Neural cell (in vitro differentiated cells): ENCODE measurements around the gene OAT.

Experiments
- POLR2AphosphoS5 ChIP-seq: IDR thresholded peaks from 2 replicates; pipeline ENCODE4 v1.6.1; 2012
- TAF1 ChIP-seq: IDR thresholded peaks from 2 replicates; pipeline ENCODE4 v1.6.1; 2012; ENCODE audit warnings: low read depth
- TF ChIP-seq, protein P1 (sequence below): fragments of 450-650 bp; IDR thresholded peaks from 2 replicates; pipeline ENCODE4 v1.5.1; 2014; ENCODE audit warnings: antibody characterized with exemption, mild to moderate bottlenecking, moderate library complexity; ENCODE audit not compliant: poor library complexity, severe bottlenecking
- TF ChIP-seq, protein P2 (sequence below): IDR thresholded peaks from 2 replicates; pipeline ENCODE4 v1.6.1; 2012; ENCODE audit warnings: borderline replicate concordance

DNA sequence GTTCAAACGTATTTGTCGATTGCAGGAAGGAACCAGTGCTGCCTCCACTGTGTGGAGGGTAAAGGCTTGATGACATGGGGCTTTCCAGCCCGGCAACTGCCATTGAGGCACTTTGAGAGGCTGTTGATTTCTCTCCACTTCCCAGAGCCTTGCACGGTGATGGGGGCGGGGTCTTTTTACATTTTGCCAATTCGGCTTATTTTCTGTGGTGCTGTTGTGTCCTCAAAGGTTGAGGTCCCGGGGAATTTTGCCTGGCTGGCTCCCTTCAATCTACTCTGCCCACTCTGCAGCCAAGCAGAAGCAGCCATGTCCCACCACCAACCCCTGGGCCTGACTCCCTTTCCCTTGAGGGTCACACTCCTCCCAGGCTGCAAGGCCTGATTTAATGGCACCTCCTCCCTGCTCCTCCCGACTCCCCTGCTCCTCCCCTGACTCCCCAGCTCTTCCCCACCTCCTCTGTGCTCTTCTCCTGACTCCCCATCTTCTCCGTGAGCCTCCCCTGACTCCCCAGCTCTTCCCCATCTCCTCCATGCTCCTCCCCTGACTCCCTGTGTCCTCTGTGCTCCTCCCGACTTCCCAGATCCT is 39.0 kb downstream of the OAT start:
- TF ChIP-seq, protein P1, sequence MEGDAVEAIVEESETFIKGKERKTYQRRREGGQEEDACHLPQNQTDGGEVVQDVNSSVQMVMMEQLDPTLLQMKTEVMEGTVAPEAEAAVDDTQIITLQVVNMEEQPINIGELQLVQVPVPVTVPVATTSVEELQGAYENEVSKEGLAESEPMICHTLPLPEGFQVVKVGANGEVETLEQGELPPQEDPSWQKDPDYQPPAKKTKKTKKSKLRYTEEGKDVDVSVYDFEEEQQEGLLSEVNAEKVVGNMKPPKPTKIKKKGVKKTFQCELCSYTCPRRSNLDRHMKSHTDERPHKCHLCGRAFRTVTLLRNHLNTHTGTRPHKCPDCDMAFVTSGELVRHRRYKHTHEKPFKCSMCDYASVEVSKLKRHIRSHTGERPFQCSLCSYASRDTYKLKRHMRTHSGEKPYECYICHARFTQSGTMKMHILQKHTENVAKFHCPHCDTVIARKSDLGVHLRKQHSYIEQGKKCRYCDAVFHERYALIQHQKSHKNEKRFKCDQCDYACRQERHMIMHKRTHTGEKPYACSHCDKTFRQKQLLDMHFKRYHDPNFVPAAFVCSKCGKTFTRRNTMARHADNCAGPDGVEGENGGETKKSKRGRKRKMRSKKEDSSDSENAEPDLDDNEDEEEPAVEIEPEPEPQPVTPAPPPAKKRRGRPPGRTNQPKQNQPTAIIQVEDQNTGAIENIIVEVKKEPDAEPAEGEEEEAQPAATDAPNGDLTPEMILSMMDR, result no peak
- TF ChIP-seq POLR2AphosphoS5 (no peak), TAF1 (no peak)
- TF ChIP-seq, protein P2, sequence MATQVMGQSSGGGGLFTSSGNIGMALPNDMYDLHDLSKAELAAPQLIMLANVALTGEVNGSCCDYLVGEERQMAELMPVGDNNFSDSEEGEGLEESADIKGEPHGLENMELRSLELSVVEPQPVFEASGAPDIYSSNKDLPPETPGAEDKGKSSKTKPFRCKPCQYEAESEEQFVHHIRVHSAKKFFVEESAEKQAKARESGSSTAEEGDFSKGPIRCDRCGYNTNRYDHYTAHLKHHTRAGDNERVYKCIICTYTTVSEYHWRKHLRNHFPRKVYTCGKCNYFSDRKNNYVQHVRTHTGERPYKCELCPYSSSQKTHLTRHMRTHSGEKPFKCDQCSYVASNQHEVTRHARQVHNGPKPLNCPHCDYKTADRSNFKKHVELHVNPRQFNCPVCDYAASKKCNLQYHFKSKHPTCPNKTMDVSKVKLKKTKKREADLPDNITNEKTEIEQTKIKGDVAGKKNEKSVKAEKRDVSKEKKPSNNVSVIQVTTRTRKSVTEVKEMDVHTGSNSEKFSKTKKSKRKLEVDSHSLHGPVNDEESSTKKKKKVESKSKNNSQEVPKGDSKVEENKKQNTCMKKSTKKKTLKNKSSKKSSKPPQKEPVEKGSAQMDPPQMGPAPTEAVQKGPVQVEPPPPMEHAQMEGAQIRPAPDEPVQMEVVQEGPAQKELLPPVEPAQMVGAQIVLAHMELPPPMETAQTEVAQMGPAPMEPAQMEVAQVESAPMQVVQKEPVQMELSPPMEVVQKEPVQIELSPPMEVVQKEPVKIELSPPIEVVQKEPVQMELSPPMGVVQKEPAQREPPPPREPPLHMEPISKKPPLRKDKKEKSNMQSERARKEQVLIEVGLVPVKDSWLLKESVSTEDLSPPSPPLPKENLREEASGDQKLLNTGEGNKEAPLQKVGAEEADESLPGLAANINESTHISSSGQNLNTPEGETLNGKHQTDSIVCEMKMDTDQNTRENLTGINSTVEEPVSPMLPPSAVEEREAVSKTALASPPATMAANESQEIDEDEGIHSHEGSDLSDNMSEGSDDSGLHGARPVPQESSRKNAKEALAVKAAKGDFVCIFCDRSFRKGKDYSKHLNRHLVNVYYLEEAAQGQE, result no peak
